ENCODE measurements around the gene ZNF91. TPM values are rescaled to one million over a fixed set of nuclear protein-coding genes. Genes with fewer than 3 reads are reported as not detected.
"Not testable (repeated sequence)": the region's sequence is repeated elsewhere in the genome, so short reads cannot be mapped to it uniquely, and the experiment has no call there.

ZNF91 gene
- polyA plus RNA-seq, 1 donor (not counting 4 experiments of a cell fraction or from before 2014, with no cell fraction given), result 14.1 TPM

GRCh38 chr19:23321953-23322549 is 73.2 kb downstream of the ZNF91 start:
- dilution Hi-C loops (cut with MboI; ENCODE audit: extremely low pct_ligation_motif_present, low sequenced_read_pairs), result no loop called here
- no peak overlapping the region for H2AFZ ChIP-seq (ENCODE audit: control insufficient read depth, low read length)
- no peaks in the 10 kb centered on the region for H3K4me1 ChIP-seq (ENCODE audit: control insufficient read depth, extremely low read depth, insufficient read depth, low read length)
- no peaks in the 10 kb centered on the region for H3K36me3 ChIP-seq (ENCODE audit: control insufficient read depth in 2 of 2, extremely low read depth in 1 of 2, insufficient read depth in 2 of 2, low read length in 2 of 2)
- FAIRE-seq, result no peak
- H3K9ac ChIP-seq (ENCODE audit: control insufficient read depth, extremely low read depth, insufficient read depth, low read length), result no peak overlapping the region
- no peaks in the 10 kb centered on the region for H3K9me1 ChIP-seq (ENCODE audit: control insufficient read depth, extremely low read depth, insufficient read depth, low read length)
- no peaks in the 10 kb centered on the region for H4K20me1 ChIP-seq (ENCODE audit: control insufficient read depth, extremely low read depth, insufficient read depth, low read length)
- H3K79me2 ChIP-seq (ENCODE audit: control insufficient read depth, insufficient read depth, low read length), result no peaks in the 10 kb centered on the region
- H3K27me3 ChIP-seq (ENCODE audit: control insufficient read depth, extremely low read depth, insufficient read depth, low read length), result no peaks in the 10 kb centered on the region
- TF ChIP-seq EZH2 (IDR thresholded peaks at IDR 0.05; ENCODE audit: low read length), result no peak
- no peak for TF ChIP-seq CTCF (optimal IDR thresholded peaks at IDR 0.05 in 1 of 3, IDR thresholded peaks at IDR 0.05 in 1 of 3, conservative IDR thresholded peaks at IDR 0.05 in 1 of 3; ENCODE audit: extremely low read depth in 1 of 3, insufficient read depth in 2 of 3, low read length in 3 of 3)
- no peak for DNase-seq (ENCODE audit: low read depth, low spot score)
- no peak overlapping the region for H3K4me3 ChIP-seq (ENCODE audit: control insufficient read depth in 2 of 3, extremely low read depth in 1 of 3, insufficient read depth in 2 of 3, low read depth in 1 of 3, low read length in 3 of 3)
- H3K9me3 ChIP-seq (ENCODE audit: control insufficient read depth, low read depth, low read length), result peaks cover 2% of the 10 kb centered on the region
- no peak overlapping the region for H3K4me2 ChIP-seq (ENCODE audit: control insufficient read depth, extremely low read depth, insufficient read depth, low read depth, low read length)
- no peak overlapping the region for H3K27ac ChIP-seq (ENCODE audit: control insufficient read depth, insufficient read depth, low read length)

GRCh38 chr19:23321403-23321802 is 73.9 kb downstream of the ZNF91 start:
- dilution Hi-C loops (cut with MboI; ENCODE audit: extremely low pct_ligation_motif_present, low sequenced_read_pairs); H3K4me1 ChIP-seq (ENCODE audit: control insufficient read depth, extremely low read depth, insufficient read depth, low read length); FAIRE-seq; H3K79me2 ChIP-seq (ENCODE audit: control insufficient read depth, insufficient read depth, low read length); DNase-seq (ENCODE audit: low read depth, low spot score); H3K4me2 ChIP-seq (ENCODE audit: control insufficient read depth, extremely low read depth, insufficient read depth, low read depth, low read length); H3K27ac ChIP-seq (ENCODE audit: control insufficient read depth, insufficient read depth, low read length); H3K9me1 ChIP-seq (ENCODE audit: control insufficient read depth, extremely low read depth, insufficient read depth, low read length); H3K36me3 ChIP-seq (ENCODE audit: control insufficient read depth in 2 of 2, extremely low read depth in 1 of 2, insufficient read depth in 2 of 2, low read length in 2 of 2); H3K4me3 ChIP-seq (ENCODE audit: control insufficient read depth in 2 of 3, extremely low read depth in 1 of 3, insufficient read depth in 2 of 3, low read depth in 1 of 3, low read length in 3 of 3); H3K27me3 ChIP-seq (ENCODE audit: control insufficient read depth, extremely low read depth, insufficient read depth, low read length); H4K20me1 ChIP-seq (ENCODE audit: control insufficient read depth, extremely low read depth, insufficient read depth, low read length); H3K9me3 ChIP-seq (ENCODE audit: control insufficient read depth, low read depth, low read length); H2AFZ ChIP-seq (ENCODE audit: control insufficient read depth, low read length); H3K9ac ChIP-seq (ENCODE audit: control insufficient read depth, extremely low read depth, insufficient read depth, low read length): not testable (repeated sequence)

- H3K9ac ChIP-seq (ENCODE audit: control insufficient read depth, extremely low read depth, insufficient read depth, low read length); H4K20me1 ChIP-seq (ENCODE audit: control insufficient read depth, extremely low read depth, insufficient read depth, low read length); dilution Hi-C loops (cut with MboI; ENCODE audit: extremely low pct_ligation_motif_present, low sequenced_read_pairs); H3K79me2 ChIP-seq (ENCODE audit: control insufficient read depth, insufficient read depth, low read length); H3K27me3 ChIP-seq (ENCODE audit: control insufficient read depth, extremely low read depth, insufficient read depth, low read length); H3K36me3 ChIP-seq (ENCODE audit: control insufficient read depth in 2 of 2, extremely low read depth in 1 of 2, insufficient read depth in 2 of 2, low read length in 2 of 2); H3K9me1 ChIP-seq (ENCODE audit: control insufficient read depth, extremely low read depth, insufficient read depth, low read length); FAIRE-seq; H3K4me2 ChIP-seq (ENCODE audit: control insufficient read depth, extremely low read depth, insufficient read depth, low read depth, low read length); DNase-seq (ENCODE audit: low read depth, low spot score); H3K27ac ChIP-seq (ENCODE audit: control insufficient read depth, insufficient read depth, low read length); H3K9me3 ChIP-seq (ENCODE audit: control insufficient read depth, low read depth, low read length); H2AFZ ChIP-seq (ENCODE audit: control insufficient read depth, low read length); H3K4me1 ChIP-seq (ENCODE audit: control insufficient read depth, extremely low read depth, insufficient read depth, low read length); H3K4me3 ChIP-seq (ENCODE audit: control insufficient read depth in 2 of 3, extremely low read depth in 1 of 3, insufficient read depth in 2 of 3, low read depth in 1 of 3, low read length in 3 of 3): not testable (repeated sequence)
These were observed 75.7 kb downstream of the ZNF91 start for GRCh38 chr19:23319571-23319970.

GRCh38 chr19:23318941-23319340 is 76.3 kb downstream of the ZNF91 start:
- H3K9ac ChIP-seq (ENCODE audit: control insufficient read depth, extremely low read depth, insufficient read depth, low read length); H4K20me1 ChIP-seq (ENCODE audit: control insufficient read depth, extremely low read depth, insufficient read depth, low read length); H3K9me3 ChIP-seq (ENCODE audit: control insufficient read depth, low read depth, low read length); H3K27ac ChIP-seq (ENCODE audit: control insufficient read depth, insufficient read depth, low read length); H2AFZ ChIP-seq (ENCODE audit: control insufficient read depth, low read length); H3K36me3 ChIP-seq (ENCODE audit: control insufficient read depth in 2 of 2, extremely low read depth in 1 of 2, insufficient read depth in 2 of 2, low read length in 2 of 2); H3K4me1 ChIP-seq (ENCODE audit: control insufficient read depth, extremely low read depth, insufficient read depth, low read length); H3K79me2 ChIP-seq (ENCODE audit: control insufficient read depth, insufficient read depth, low read length); H3K27me3 ChIP-seq (ENCODE audit: control insufficient read depth, extremely low read depth, insufficient read depth, low read length); H3K4me3 ChIP-seq (ENCODE audit: control insufficient read depth in 2 of 3, extremely low read depth in 1 of 3, insufficient read depth in 2 of 3, low read depth in 1 of 3, low read length in 3 of 3); H3K4me2 ChIP-seq (ENCODE audit: control insufficient read depth, extremely low read depth, insufficient read depth, low read depth, low read length); dilution Hi-C loops (cut with MboI; ENCODE audit: extremely low pct_ligation_motif_present, low sequenced_read_pairs); FAIRE-seq; H3K9me1 ChIP-seq (ENCODE audit: control insufficient read depth, extremely low read depth, insufficient read depth, low read length); DNase-seq (ENCODE audit: low read depth, low spot score): not testable (repeated sequence)
